Tibial artery (tissue), 4 donors: ENCODE results near the gene EPN3.

Experiments
- DNase-seq, 2 donors: peaks; one replicate each; pipeline ENCODE4 v3.0.0-alpha.2; 2019
- H3K27ac ChIP-seq, 2 donors: fragments of 200-600 bp; sonication (generic) in 1 of 2; 1 replicate in 1 of 2; 2 replicates in 1 of 2; pipeline ENCODE4 v1.5.1; 2018 to 2019; ENCODE audit warnings: mild to moderate bottlenecking in 1 of 2
- H3K27me3 ChIP-seq, 2 donors: fragments of 200-600 bp; sonication (generic) in 1 of 2; one replicate each; pipeline versions ENCODE4 v1.5.1 to v1.6.0; 2016 to 2019
- H3K36me3 ChIP-seq, 3 donors: fragments of 200-600 bp; sonication (generic) in 2 of 3; one replicate each; pipeline ENCODE4 v1.5.1; 2016 to 2019; ENCODE audit warnings: mild to moderate bottlenecking in 2 of 3
- H3K4me1 ChIP-seq, 4 donors: fragments of 200-600 bp; sonication (generic) in 2 of 4; 1 replicate in 3 of 4; 2 replicates in 1 of 4; pipeline ENCODE4 v1.5.1; 2016 to 2019
- H3K4me3 ChIP-seq, 2 donors: fragments of 200-600 bp; sonication (generic) in 1 of 2; 1 replicate in 1 of 2; 2 replicates in 1 of 2; pipeline ENCODE4 v1.5.1; 2018 to 2019; ENCODE audit warnings: mild to moderate bottlenecking in 2 of 2
- H3K9me3 ChIP-seq, 3 donors: fragments of 200-600 bp; sonication (generic) in 1 of 3; one replicate each; pipeline ENCODE4 v1.5.1; 2016 to 2019
- CTCF ChIP-seq, 2 experiments: fragments of 200-600 bp in 1 of 2; fragments of 450-650 bp in 1 of 2; IDR thresholded peaks; one replicate each; pipeline ENCODE4 v1.5.1; 2017 to 2019; ENCODE audit warnings: antibody characterized with exemption in 2 of 2, mild to moderate bottlenecking in 1 of 2, moderate library complexity in 1 of 2
- intact Hi-C: fragments of 100-400 bp; cut with DNase I; formaldehyde crosslinking; loops from one replicate; pipeline ENCODE4 v1.15.0; 2023; ENCODE audit warnings: low total_unique reads

The EPN3 gene

DNA sequence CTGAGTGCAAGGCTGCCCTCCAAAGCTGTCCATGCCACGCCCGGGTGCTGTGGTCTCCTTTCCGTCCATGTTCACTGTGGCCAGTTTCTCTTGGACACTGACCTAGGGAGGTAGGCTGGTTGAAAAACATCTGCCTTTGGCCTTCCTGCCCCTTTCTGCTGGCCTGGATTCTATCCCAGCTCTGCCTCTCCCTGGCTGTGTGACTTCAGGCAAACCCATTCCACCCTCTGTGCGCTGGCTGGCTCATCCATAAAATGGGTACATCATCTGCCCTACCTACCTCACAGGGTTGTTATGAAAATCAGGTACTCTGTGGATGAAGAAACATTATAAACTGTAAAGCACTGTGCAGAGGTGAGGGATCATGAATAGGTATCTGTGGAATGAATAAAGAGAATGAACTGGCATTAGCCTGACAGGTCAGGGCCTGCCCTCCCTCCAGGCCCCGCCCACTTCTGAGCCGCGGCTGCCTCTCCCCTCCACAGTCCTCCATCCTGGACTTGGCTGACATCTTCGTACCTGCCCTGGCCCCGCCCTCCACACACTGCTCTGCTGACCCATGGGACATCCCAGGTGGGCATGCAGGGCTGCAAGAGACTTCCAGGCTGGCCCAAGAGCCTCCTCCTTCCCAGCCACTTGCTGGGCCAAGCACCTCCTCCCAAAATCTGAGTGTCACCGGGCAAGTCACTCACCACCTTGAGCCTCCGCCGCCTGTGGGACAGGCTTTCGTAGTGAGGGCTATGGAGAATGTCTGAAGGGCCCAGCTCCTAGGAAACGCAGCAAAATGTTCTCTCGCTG lies 7.4 kb downstream of the EPN3 start:
- intact Hi-C loops, result loop anchor here (5.0 kb wide), 1 partner anchor 58 kb away; no protein-coding TSS in a partner anchor
- Histone ChIP-seq H3K27ac (no peak overlapping the region), H3K9me3 (no peaks in the 10 kb centered on the region), H3K4me3 (no peak overlapping the region), H3K27me3 (no peaks in the 10 kb centered on the region), H3K36me3 (peaks cover 0 to 13% (median 0%) of the 10 kb centered on the region in 3 donors), H3K4me1 (peaks cover 7 to 24% (median 14%) of the 10 kb centered on the region in 4 donors)
- no peak for TF ChIP-seq CTCF (IDR thresholded peaks at IDR 0.05)
- no peak for DNase-seq

- H3K9me3 ChIP-seq, result no peaks in the 10 kb centered on the region
- no peak for TF ChIP-seq CTCF (IDR thresholded peaks at IDR 0.05)
- no peaks in the 10 kb centered on the region for H3K27me3 ChIP-seq
- no peak for DNase-seq
- no peak overlapping the region for H3K27ac ChIP-seq
- peaks cover 0 to 13% (median 0%) of the 10 kb centered on the region in 3 donors for H3K36me3 ChIP-seq
- peaks cover 7 to 24% (median 14%) of the 10 kb centered on the region in 4 donors for H3K4me1 ChIP-seq
- peak overlapping the region in 1 of 2 donors; percentile 64 for H3K4me3 ChIP-seq
- intact Hi-C loops, result loop anchor here (5.0 kb wide), 1 partner anchor 58 kb away; no protein-coding TSS in a partner anchor
Measured at GRCh38 chr17:50540560-50541401, 8.2 kb downstream of the EPN3 start.

- DNase-seq, result no peak
- no peaks in the 10 kb centered on the region for H3K9me3 ChIP-seq
- peak overlapping the region; percentile 63 to 64 for H3K4me3 ChIP-seq
- peaks cover 7 to 24% (median 14%) of the 10 kb centered on the region in 4 donors for H3K4me1 ChIP-seq
- intact Hi-C loops, result loop anchor here (5.0 kb wide), 1 partner anchor 59 kb away; no protein-coding TSS in a partner anchor
- peaks cover 0 to 13% (median 0%) of the 10 kb centered on the region in 3 donors for H3K36me3 ChIP-seq
- no peak for TF ChIP-seq CTCF (IDR thresholded peaks at IDR 0.05)
- H3K27ac ChIP-seq, result peak overlapping the region; percentile 29 to 65
- no peaks in the 10 kb centered on the region for H3K27me3 ChIP-seq
Measured at GRCh38 chr17:50541402-50541715, 8.8 kb downstream of the EPN3 start.

DNA sequence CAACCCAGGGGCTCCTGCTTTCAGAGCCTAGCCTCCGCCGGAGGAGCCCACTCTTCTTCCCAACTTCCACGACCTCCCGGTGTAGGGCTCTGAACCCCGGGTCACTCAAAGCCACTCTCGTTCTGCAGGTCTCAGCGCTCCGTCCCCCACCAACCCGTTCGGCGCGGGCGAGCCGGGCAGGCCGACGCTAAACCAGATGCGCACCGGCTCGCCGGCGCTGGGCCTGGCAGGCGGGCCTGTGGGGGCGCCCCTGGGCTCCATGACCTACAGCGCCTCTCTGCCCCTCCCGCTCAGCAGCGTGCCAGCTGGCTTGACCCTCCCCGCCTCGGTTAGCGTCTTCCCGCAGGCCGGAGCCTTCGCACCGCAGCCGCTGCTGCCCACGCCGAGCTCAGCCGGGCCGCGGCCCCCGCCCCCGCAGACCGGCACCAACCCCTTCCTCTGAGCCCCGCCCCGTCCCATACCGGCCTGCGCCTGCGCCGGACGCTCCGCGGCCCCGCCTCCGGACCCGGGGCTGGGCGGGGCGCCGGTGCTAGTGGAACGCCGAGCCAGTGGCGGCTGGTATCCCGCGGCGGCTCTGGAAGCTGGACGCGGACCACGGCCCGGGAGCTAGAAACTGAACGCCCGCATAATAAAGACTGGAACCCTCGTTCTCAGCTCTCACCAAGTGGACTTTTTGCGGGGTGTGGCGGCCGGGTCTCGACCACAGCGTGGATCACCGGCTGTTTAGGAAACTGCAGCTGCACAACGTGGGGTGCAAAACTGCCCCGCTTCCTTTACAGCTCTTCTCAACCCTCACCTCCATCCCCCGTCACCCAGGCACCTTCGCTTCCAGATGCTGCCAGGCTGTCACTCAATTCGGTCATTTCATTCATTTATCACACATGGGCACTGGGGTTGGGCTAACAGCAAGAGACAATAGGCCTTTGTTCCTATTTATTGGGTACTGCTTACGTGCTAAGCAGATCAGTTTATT lies 9.5 kb downstream of the EPN3 start:
- peak in 1 of 2 experiments; percentile 12 for TF ChIP-seq CTCF (IDR thresholded peaks at IDR 0.05)
- peaks cover 0 to 7% (median 0%) of the 10 kb centered on the region in 3 donors for H3K36me3 ChIP-seq
- no peaks in the 10 kb centered on the region for H3K27me3 ChIP-seq
- H3K9me3 ChIP-seq, result no peaks in the 10 kb centered on the region
- H3K27ac ChIP-seq, result peak overlapping the region; percentile 29 to 65
- peak; percentile 85 to 90 for DNase-seq
- peaks cover 7 to 30% (median 17%) of the 10 kb centered on the region in 4 donors for H3K4me1 ChIP-seq
- H3K4me3 ChIP-seq, result peak overlapping the region; percentile 63 to 64
- intact Hi-C loops, result loop anchor here (5.0 kb wide), 1 partner anchor 60 kb away; no protein-coding TSS in a partner anchor
